ENCODE measurements around the gene DGCR8. TPM values are rescaled to one million over a fixed set of nuclear protein-coding genes. Genes with fewer than 3 reads are reported as not detected.

The DGCR8 gene
- polyA plus RNA-seq, 1 donor: 41.7 TPM

- DNase-seq (ENCODE audit: low read depth): no peak
Observed at GRCh38 chr22:20052309-20053259, 27.5 kb upstream of the DGCR8 start.

- DNase-seq (ENCODE audit: low read depth): no peak
Observed at GRCh38 chr22:20053407-20054033, 26.5 kb upstream of the DGCR8 start.

- DNase-seq (ENCODE audit: low read depth): no peak
Observed at GRCh38 chr22:20054034-20054427, 26.0 kb upstream of the DGCR8 start.

- no peak for DNase-seq (ENCODE audit: low read depth)
Observed at GRCh38 chr22:20054485-20054884, 25.6 kb upstream of the DGCR8 start.

- DNase-seq (ENCODE audit: low read depth): no peak
Observed at GRCh38 chr22:20055144-20055543, 24.9 kb upstream of the DGCR8 start.

- DNase-seq (ENCODE audit: low read depth): no peak
Observed at GRCh38 chr22:20055654-20056053, 24.4 kb upstream of the DGCR8 start.

- DNase-seq (ENCODE audit: low read depth): no peak
Observed at GRCh38 chr22:20056161-20056560, 23.9 kb upstream of the DGCR8 start.

- DNase-seq (ENCODE audit: low read depth): no peak
Observed at GRCh38 chr22:20056696-20057386, 23.2 kb upstream of the DGCR8 start.

- no peak for DNase-seq (ENCODE audit: low read depth)
Observed at GRCh38 chr22:20057596-20058268, 22.3 kb upstream of the DGCR8 start.

- DNase-seq (ENCODE audit: low read depth): no peak
Observed at GRCh38 chr22:20058989-20059770, 20.9 kb upstream of the DGCR8 start.

- DNase-seq (ENCODE audit: low read depth): no peak
Observed at GRCh38 chr22:20060700-20061480, 19.2 kb upstream of the DGCR8 start.

GRCh38 chr22:20061481-20061861 is 18.6 kb upstream of the DGCR8 start:
- no peak for DNase-seq (ENCODE audit: low read depth)

- no peak for DNase-seq (ENCODE audit: low read depth)
Observed at GRCh38 chr22:20062043-20062765, 17.8 kb upstream of the DGCR8 start.

- DNase-seq (ENCODE audit: low read depth): no peak
Observed at GRCh38 chr22:20062766-20063083, 17.3 kb upstream of the DGCR8 start.

- DNase-seq (ENCODE audit: low read depth): no peak
Observed at GRCh38 chr22:20063271-20064139, 16.5 kb upstream of the DGCR8 start.

- no peak for DNase-seq (ENCODE audit: low read depth)
Observed at GRCh38 chr22:20064140-20064480, 15.9 kb upstream of the DGCR8 start.

GRCh38 chr22:20064545-20065262 is 15.3 kb upstream of the DGCR8 start:
- DNase-seq (ENCODE audit: low read depth): no peak

GRCh38 chr22:20065896-20066616 is 14.0 kb upstream of the DGCR8 start:
- no peak for DNase-seq (ENCODE audit: low read depth)

Measured in forelimb muscle (tissue), 1 donor.